HepG2 (cell line): ENCODE data around the gene NEMF. TPM values are rescaled to one million over a fixed set of nuclear protein-coding genes. Genes with fewer than 3 reads are reported as not detected.

Source experiments
- ADNP ChIP-seq: sonication (generic); formaldehyde crosslinking; IDR thresholded peaks from 2 replicates; pipeline ENCODE4 v1.4.0; 2020; ENCODE audit warnings: missing genetic modification reagents
- ARHGAP35 ChIP-seq: sonication (generic); formaldehyde crosslinking; IDR thresholded peaks from 2 replicates; pipeline ENCODE4 v1.9.0; 2022; ENCODE audit warnings: mild to moderate bottlenecking, inconsistent platforms, moderate library complexity, missing genetic modification reagents, borderline replicate concordance
- CBX1 ChIP-seq: IDR thresholded peaks from one replicate; pipeline ENCODE4 v1.6.1; 2016; ENCODE audit warnings: antibody characterized with exemption, low read depth
- DNMT1 ChIP-seq: sonication (generic); formaldehyde crosslinking; IDR thresholded peaks from 2 replicates; pipeline ENCODE4 v1.5.1; 2020; ENCODE audit warnings: mild to moderate bottlenecking, missing genetic modification reagents
- GLI4 ChIP-seq: sonication (generic); formaldehyde crosslinking; IDR thresholded peaks from 2 replicates; pipeline ENCODE4 v1.5.1; 2020; ENCODE audit warnings: missing genetic modification reagents, mild to moderate bottlenecking, moderate library complexity, borderline replicate concordance
- MATR3 ChIP-seq: sonication (generic); formaldehyde crosslinking; IDR thresholded peaks from 2 replicates; pipeline ENCODE4 v1.4.0; 2020; ENCODE audit warnings: missing genetic modification reagents
- NFE2L1 ChIP-seq: sonication (generic); formaldehyde crosslinking; IDR thresholded peaks from 2 replicates; pipeline ENCODE4 v1.4.0; 2020; ENCODE audit warnings: missing genetic modification reagents, mild to moderate bottlenecking, borderline replicate concordance
- STAT5B ChIP-seq: sonication (generic); formaldehyde crosslinking; IDR thresholded peaks from 2 replicates; pipeline ENCODE4 v1.4.0; 2020; ENCODE audit warnings: missing genetic modification reagents
- ZKSCAN1 ChIP-seq: fragments of 150-350 bp; IDR thresholded peaks from 2 replicates; pipeline ENCODE4 v1.6.1; 2014; ENCODE audit warnings: low read length
- ZNF503 ChIP-seq: sonication (generic); formaldehyde crosslinking; IDR thresholded peaks from 2 replicates; pipeline ENCODE4 v1.4.0; 2020; ENCODE audit warnings: missing genetic modification reagents
- polyA plus RNA-seq, 8 experiments: library from polyadenylated mRNA; depleted of rRNA in 3 of 8; stranded (reverse) in 7 of 8; unstranded in 1 of 8; fragments of >200 nt; fragmentation: Illumina TruSeq in 4 of 8; extraction: Trizol in 4 of 8; gene quantifications; 2 replicates each; pipeline versions ENCODE4 v1.2.1 to v1.2.3, GENCODE V29; 2011 to 2016; ENCODE audit warnings: low read depth in 4 of 8, missing spikeins in 1 of 8, mixed read lengths in 1 of 8; ENCODE audit not compliant: insufficient read depth in 1 of 8
- total RNA-seq, 5 experiments: library from RNA; depleted of rRNA; stranded (reverse); fragments of >200 nt; fragmentation: Illumina TruSeq; extraction: Trizol; gene quantifications; 2 replicates each; pipeline ENCODE4 v1.2.3, GENCODE V29; 2016; ENCODE audit warnings: low read depth in 1 of 5
- TF ChIP-seq, protein P1 (sequence below): sonication (generic); formaldehyde crosslinking; IDR thresholded peaks from 2 replicates; pipeline ENCODE4 v1.4.0; 2020; ENCODE audit warnings: missing genetic modification reagents, mild to moderate bottlenecking, borderline replicate concordance
- TF ChIP-seq, protein P2 (sequence below): sonication (generic); formaldehyde crosslinking; IDR thresholded peaks from 2 replicates; pipeline ENCODE4 v1.5.0; 2020; ENCODE audit warnings: mild to moderate bottlenecking, missing genetic modification reagents
- TF ChIP-seq, protein P3 (sequence below): sonication (generic); formaldehyde crosslinking; IDR thresholded peaks from 2 replicates; pipeline ENCODE4 v1.4.0; 2020; ENCODE audit warnings: missing genetic modification reagents
- TF ChIP-seq, protein P4 (sequence below): sonication (generic); formaldehyde crosslinking; IDR thresholded peaks from 2 replicates; pipeline ENCODE4 v1.4.0; 2020; ENCODE audit warnings: missing genetic modification reagents, borderline replicate concordance
- TF ChIP-seq, protein P5 (sequence below): IDR thresholded peaks from 2 replicates; pipeline ENCODE4 v1.6.1; 2016; ENCODE audit warnings: mild to moderate bottlenecking, missing biosample characterization, missing genetic modification reagents

NEMF gene
- total and polyA plus RNA-seq, 2 of the 13 experiments (the other 11 are each of a cell fraction or from before 2014, with no cell fraction given): 21.3 to 57.9 TPM

DNA sequence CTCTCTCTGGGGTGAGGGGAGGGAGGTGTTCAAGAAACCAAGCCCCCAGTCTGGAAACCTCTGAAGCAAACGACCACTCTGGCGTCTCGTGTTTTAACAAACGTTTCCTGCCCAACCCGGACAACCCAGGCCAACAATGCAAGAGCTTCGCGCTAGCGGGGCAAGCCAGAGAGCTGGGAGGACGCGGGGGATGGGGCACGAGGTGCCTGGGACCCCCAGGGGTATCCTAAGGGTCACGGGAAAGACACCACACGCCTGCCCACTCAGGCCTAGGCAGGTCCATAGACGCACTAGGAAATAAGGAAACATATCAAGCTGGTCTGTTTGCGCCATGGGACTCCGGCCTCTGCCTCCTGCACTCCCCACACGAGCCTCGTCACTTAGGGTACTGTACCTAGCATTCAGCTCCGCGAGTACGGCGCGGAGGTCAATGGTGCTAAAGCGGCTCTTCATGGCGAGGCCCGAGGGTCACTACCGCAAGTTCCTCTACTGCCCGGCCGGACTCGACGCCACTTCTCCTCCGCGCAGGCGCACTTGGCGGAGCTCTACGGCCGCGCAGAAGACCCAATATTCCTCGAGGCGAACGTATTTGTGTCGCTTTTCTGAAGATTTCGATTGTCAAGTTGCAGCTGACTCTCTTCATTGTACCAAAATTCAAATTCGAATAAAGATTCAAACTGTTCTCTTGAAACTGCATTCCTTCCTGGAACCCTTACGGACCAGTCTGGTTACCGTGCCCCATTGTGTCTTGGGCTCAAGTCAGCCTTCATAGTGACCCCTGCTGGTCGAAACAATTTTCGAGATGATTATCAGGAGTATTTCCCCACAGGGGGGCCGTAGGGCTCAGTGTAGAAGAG lies at the start of gene NEMF (continued):
- TF ChIP-seq, protein P1, sequence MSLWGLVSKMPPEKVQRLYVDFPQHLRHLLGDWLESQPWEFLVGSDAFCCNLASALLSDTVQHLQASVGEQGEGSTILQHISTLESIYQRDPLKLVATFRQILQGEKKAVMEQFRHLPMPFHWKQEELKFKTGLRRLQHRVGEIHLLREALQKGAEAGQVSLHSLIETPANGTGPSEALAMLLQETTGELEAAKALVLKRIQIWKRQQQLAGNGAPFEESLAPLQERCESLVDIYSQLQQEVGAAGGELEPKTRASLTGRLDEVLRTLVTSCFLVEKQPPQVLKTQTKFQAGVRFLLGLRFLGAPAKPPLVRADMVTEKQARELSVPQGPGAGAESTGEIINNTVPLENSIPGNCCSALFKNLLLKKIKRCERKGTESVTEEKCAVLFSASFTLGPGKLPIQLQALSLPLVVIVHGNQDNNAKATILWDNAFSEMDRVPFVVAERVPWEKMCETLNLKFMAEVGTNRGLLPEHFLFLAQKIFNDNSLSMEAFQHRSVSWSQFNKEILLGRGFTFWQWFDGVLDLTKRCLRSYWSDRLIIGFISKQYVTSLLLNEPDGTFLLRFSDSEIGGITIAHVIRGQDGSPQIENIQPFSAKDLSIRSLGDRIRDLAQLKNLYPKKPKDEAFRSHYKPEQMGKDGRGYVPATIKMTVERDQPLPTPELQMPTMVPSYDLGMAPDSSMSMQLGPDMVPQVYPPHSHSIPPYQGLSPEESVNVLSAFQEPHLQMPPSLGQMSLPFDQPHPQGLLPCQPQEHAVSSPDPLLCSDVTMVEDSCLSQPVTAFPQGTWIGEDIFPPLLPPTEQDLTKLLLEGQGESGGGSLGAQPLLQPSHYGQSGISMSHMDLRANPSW (CRISPR knock-in tag): no peak; the same call in 1 of the 2 replicates
- TF ChIP-seq, protein P2, sequence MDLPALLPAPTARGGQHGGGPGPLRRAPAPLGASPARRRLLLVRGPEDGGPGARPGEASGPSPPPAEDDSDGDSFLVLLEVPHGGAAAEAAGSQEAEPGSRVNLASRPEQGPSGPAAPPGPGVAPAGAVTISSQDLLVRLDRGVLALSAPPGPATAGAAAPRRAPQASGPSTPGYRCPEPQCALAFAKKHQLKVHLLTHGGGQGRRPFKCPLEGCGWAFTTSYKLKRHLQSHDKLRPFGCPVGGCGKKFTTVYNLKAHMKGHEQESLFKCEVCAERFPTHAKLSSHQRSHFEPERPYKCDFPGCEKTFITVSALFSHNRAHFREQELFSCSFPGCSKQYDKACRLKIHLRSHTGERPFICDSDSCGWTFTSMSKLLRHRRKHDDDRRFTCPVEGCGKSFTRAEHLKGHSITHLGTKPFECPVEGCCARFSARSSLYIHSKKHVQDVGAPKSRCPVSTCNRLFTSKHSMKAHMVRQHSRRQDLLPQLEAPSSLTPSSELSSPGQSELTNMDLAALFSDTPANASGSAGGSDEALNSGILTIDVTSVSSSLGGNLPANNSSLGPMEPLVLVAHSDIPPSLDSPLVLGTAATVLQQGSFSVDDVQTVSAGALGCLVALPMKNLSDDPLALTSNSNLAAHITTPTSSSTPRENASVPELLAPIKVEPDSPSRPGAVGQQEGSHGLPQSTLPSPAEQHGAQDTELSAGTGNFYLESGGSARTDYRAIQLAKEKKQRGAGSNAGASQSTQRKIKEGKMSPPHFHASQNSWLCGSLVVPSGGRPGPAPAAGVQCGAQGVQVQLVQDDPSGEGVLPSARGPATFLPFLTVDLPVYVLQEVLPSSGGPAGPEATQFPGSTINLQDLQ (CRISPR knock-in tag): no peak
- 0 out of 2 replicates have a peak, but pooled peaks have one; percentile 10 for TF ChIP-seq ZKSCAN1
- TF ChIP-seq, protein P3, sequence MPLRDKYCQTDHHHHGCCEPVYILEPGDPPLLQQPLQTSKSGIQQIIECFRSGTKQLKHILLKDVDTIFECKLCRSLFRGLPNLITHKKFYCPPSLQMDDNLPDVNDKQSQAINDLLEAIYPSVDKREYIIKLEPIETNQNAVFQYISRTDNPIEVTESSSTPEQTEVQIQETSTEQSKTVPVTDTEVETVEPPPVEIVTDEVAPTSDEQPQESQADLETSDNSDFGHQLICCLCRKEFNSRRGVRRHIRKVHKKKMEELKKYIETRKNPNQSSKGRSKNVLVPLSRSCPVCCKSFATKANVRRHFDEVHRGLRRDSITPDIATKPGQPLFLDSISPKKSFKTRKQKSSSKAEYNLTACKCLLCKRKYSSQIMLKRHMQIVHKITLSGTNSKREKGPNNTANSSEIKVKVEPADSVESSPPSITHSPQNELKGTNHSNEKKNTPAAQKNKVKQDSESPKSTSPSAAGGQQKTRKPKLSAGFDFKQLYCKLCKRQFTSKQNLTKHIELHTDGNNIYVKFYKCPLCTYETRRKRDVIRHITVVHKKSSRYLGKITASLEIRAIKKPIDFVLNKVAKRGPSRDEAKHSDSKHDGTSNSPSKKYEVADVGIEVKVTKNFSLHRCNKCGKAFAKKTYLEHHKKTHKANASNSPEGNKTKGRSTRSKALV (CRISPR knock-in tag): no peak; the same call in 1 of the 2 replicates
- TF ChIP-seq MATR3 (CRISPR knock-in tag): no peak
- TF ChIP-seq ARHGAP35: peak; percentile 37; the same call in 1 of the 2 replicates
- TF ChIP-seq, protein P4, sequence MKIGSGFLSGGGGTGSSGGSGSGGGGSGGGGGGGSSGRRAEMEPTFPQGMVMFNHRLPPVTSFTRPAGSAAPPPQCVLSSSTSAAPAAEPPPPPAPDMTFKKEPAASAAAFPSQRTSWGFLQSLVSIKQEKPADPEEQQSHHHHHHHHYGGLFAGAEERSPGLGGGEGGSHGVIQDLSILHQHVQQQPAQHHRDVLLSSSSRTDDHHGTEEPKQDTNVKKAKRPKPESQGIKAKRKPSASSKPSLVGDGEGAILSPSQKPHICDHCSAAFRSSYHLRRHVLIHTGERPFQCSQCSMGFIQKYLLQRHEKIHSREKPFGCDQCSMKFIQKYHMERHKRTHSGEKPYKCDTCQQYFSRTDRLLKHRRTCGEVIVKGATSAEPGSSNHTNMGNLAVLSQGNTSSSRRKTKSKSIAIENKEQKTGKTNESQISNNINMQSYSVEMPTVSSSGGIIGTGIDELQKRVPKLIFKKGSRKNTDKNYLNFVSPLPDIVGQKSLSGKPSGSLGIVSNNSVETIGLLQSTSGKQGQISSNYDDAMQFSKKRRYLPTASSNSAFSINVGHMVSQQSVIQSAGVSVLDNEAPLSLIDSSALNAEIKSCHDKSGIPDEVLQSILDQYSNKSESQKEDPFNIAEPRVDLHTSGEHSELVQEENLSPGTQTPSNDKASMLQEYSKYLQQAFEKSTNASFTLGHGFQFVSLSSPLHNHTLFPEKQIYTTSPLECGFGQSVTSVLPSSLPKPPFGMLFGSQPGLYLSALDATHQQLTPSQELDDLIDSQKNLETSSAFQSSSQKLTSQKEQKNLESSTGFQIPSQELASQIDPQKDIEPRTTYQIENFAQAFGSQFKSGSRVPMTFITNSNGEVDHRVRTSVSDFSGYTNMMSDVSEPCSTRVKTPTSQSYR: no peak
- no peak for TF ChIP-seq ADNP
- TF ChIP-seq, protein P5, sequence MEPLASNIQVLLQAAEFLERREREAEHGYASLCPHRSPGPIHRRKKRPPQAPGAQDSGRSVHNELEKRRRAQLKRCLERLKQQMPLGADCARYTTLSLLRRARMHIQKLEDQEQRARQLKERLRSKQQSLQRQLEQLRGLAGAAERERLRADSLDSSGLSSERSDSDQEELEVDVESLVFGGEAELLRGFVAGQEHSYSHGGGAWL (CRISPR knock-in tag): peak; percentile 33; the same call in 1 of the 2 replicates
- no peak for TF ChIP-seq CBX1
- no peak for TF ChIP-seq ZNF503 (CRISPR knock-in tag)
- TF ChIP-seq STAT5B: 0 out of 2 replicates have a peak, but pooled peaks have one; percentile 12
- no peak for TF ChIP-seq DNMT1 (CRISPR knock-in tag)
- peak; percentile 83; the same call in 1 of the 2 replicates for TF ChIP-seq GLI4 (CRISPR knock-in tag)
- no peak for TF ChIP-seq NFE2L1
